Fibroblast of skin of right quadriceps (primary cell): ENCODE data around the gene ITM2C.

Experiments used
- DNase-seq: peaks from one replicate; pipeline ENCODE4 v3.0.0-alpha.2; 2013

ITM2C gene

GRCh38 chr2:230893841-230894781, 29.4 kb downstream of the ITM2C start:
- DNase-seq = no peak

- no peak for DNase-seq
These were observed 31.0 kb downstream of the ITM2C start for GRCh38 chr2:230895536-230896345.

- no peak for DNase-seq
These were observed 31.8 kb downstream of the ITM2C start for GRCh38 chr2:230896346-230897115.

GRCh38 chr2:230898016-230898712, 33.4 kb downstream of the ITM2C start:
- no peak for DNase-seq

GRCh38 chr2:230898713-230899091, 34.0 kb downstream of the ITM2C start:
- no peak for DNase-seq

- no peak for DNase-seq
These were observed 34.5 kb downstream of the ITM2C start for GRCh38 chr2:230899287-230899686.

GRCh38 chr2:230899786-230900185, 35.0 kb downstream of the ITM2C start:
- DNase-seq = no peak

GRCh38 chr2:230900336-230900995, 35.7 kb downstream of the ITM2C start:
- DNase-seq = no peak

- DNase-seq = no peak
These were observed 36.3 kb downstream of the ITM2C start for GRCh38 chr2:230901006-230901405.

- DNase-seq = peak; percentile 61
These were observed 37.6 kb downstream of the ITM2C start for GRCh38 chr2:230902180-230902899.

GRCh38 chr2:230903231-230904150, 38.7 kb downstream of the ITM2C start:
- no peak for DNase-seq

GRCh38 chr2:230904856-230905447, 40.2 kb downstream of the ITM2C start:
- no peak for DNase-seq

- no peak for DNase-seq
These were observed 41.0 kb downstream of the ITM2C start for GRCh38 chr2:230905448-230906421.

GRCh38 chr2:230906471-230907230, 41.9 kb downstream of the ITM2C start:
- no peak for DNase-seq

GRCh38 chr2:230907361-230908091, 42.8 kb downstream of the ITM2C start:
- DNase-seq = no peak

GRCh38 chr2:230908092-230908594, 43.4 kb downstream of the ITM2C start:
- no peak for DNase-seq
